Activated CD4-positive, alpha-beta T cell treated with anti-CD3 and anti-CD28 coated beads for 36 hours (primary cell): ENCODE measurements around the gene ENPP7. TPM values are rescaled to one million over a fixed set of nuclear protein-coding genes. Genes with fewer than 3 reads are reported as not detected.
"Not testable (repeated sequence)": the region's sequence is repeated elsewhere in the genome, so short reads cannot be mapped to it uniquely, and the experiment has no call there.

Experiments
- ATAC-seq: fragments of 200-7000 bp; cut with Tn5 transposase; one replicate; pipeline ENCODE4 v1.10.0; 2021; ENCODE audit warnings: mild to moderate bottlenecking, moderate library complexity
- CTCF ChIA-PET: fragments of 350-600 bp; sonication (Branson Sonifier 250); formaldehyde crosslinking; loops from one replicate; lab custom pipeline; 2021; ENCODE audit warnings: antibody characterized with exemption; lab: Charles Lee
- POLR2A ChIA-PET: fragments of 350-600 bp; sonication (Branson Sonifier 250); formaldehyde crosslinking; loops from one replicate; lab custom pipeline; 2021; ENCODE audit warnings: antibody characterized with exemption, inconsistent platforms; lab: Charles Lee
- DNase-seq: peaks from one replicate; pipeline ENCODE4 v3.0.0-alpha.2; 2020
- H3K27ac Mint-ChIP-seq: one replicate; pipeline ENCODE4 v1.8.0; 2021; ENCODE audit warnings: mixed read lengths
- H3K27me3 Mint-ChIP-seq: one replicate; pipeline ENCODE4 v1.8.0; 2021; ENCODE audit warnings: mixed read lengths
- H3K36me3 Mint-ChIP-seq: one replicate; pipeline ENCODE4 v1.8.0; 2021; ENCODE audit warnings: low read depth, mixed read lengths
- H3K4me1 Mint-ChIP-seq: one replicate; pipeline ENCODE4 v1.8.0; 2021; ENCODE audit warnings: mixed read lengths
- H3K4me3 Mint-ChIP-seq: one replicate; pipeline ENCODE4 v1.8.0; 2021; ENCODE audit warnings: mild to moderate bottlenecking, moderate library complexity, mixed read lengths
- H3K9me3 Mint-ChIP-seq: one replicate; pipeline ENCODE4 v1.8.0; 2021; ENCODE audit warnings: low read depth, mixed read lengths
- intact Hi-C, 2 experiments: fragments of 100-400 bp; cut with DNase I in 1 of 2; cut with micrococcal nuclease in 1 of 2; formaldehyde crosslinking; loops; one replicate each; pipeline versions ENCODE4 v1.14.2 to v1.15.1; 2022 to 2024; cut with DNase I, micrococcal nuclease
- total RNA-seq, 2 experiments: library from RNA; stranded (reverse); gene quantifications; one replicate each; pipeline ENCODE4 v1.2.3, GENCODE V29; 2021

Gene ENPP7
- total RNA-seq, 2 experiments from 2014 or later: not detected

DNA sequence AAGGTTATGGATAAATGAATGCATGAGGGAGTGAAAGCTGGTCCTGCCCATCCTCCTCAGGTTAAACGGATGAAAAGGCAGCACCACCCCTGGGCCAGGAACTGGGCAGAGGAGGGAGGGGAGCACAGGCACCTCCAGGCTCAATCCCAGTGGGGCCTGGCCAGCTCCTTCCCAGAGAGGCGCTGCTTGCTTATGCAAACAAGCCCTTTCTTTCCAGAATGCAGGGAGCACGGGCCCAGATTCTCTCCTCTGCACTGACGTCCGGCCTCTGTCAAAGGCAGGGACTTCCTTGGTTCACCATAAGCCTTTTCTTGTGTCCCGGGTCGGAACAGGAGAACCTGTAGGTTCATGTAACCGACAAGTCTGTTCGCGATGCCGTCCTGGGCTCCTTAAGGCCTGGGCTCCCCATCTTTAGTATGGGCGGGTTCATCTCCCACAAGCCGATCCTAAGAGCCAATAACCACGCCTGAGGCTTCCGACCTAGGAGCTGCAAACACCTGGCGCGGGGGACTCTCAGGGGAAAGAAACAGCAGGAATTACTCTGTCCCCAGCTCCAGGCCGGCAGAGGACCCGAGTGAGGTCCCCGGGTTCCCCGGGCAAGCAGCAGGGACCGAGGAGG, 16.3 kb downstream of the ENPP7 start:
- Mint-ChIP-seq H3K4me3 (no peak overlapping the region), H3K4me1 (peaks cover 24% of the 10 kb centered on the region), H3K27me3 (peaks cover 39% of the 10 kb centered on the region), H3K36me3 (no peaks in the 10 kb centered on the region), H3K9me3 (no peaks in the 10 kb centered on the region), H3K27ac (no peak overlapping the region)
- ATAC-seq (no peak), DNase-seq (no peak)
- POLR2A ChIA-PET: no interaction called here
- intact Hi-C loops: loop anchor here (1.0 to 10.0 kb wide), 9 partner anchors 30 to 245 kb away; partner anchors contain the start of genes CBX4 (in 2 of the 2) and CBX8 (in 1 of the 2)
- CTCF ChIA-PET: interaction anchor here (0.6 to 3.0 kb wide), 7 partner anchors 20 to 846 kb away, joined by 3 to 11 read pairs (median 4); no protein-coding TSS in a partner anchor

DNA sequence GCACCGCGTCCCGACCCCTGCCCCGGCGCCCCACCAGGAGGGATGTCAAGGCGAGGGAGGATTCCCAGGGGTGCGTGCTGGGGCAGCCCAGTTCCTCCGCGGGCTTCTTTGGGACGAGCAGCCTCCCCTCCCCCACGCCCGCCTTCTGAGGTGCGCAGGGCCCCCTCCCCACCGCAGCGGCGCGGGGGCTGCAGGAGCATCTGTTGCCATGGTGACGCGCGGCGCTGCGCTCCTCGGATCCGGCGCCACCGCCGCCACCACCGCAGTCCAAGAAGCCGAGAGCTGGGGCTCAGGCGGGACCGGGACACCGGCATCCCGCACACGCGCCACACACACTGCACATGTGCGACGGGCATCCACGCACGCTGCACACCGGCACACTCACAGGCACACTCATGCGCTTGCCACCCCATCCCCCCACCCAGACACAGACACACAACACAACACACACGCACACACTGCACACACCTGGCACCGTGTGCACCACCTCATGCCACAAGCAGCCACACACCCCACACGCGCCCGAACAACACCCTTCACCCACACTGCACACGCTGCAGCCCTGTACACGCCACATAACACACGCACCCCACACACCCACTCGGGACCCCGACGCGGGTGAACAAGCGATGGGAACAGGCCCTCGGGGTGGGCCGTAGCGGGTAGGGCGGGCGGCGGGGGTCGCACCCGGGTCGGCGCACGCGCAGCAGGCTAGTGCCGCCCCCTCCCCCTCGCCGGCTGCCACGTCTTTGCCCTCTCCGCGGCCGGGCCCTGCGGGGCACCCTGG, 17.0 kb downstream of the ENPP7 start:
- ATAC-seq (no peak), DNase-seq (peak; percentile 43)
- Mint-ChIP-seq H3K4me1 (peaks cover 25% of the 10 kb centered on the region), H3K27ac (no peak overlapping the region), H3K27me3 (peaks cover 39% of the 10 kb centered on the region), H3K4me3 (peak overlapping the region; percentile 33), H3K9me3 (no peaks in the 10 kb centered on the region), H3K36me3 (no peaks in the 10 kb centered on the region)
- ChIA-PET CTCF (interaction anchor here (1.0 to 3.0 kb wide), 5 partner anchors 19 to 246 kb away, joined by 3 to 11 read pairs (median 10); no protein-coding TSS in a partner anchor), POLR2A (no interaction called here)
- intact Hi-C loops: loop anchor here (1.0 to 10.0 kb wide), 7 partner anchors 30 to 245 kb away; partner anchors contain the start of genes CBX4 (in 1 of the 2) and CBX8 (in 1 of the 2)

- H3K9me3 Mint-ChIP-seq: no peaks in the 10 kb centered on the region
- intact Hi-C loops: loop anchor here in 1 of 2 experiments (5.0 to 10.0 kb wide), 4 partner anchors 59 to 244 kb away; partner anchors contain the start of gene CBX4
- CTCF ChIA-PET: interaction anchor here (1.0 kb wide), 1 partner anchor 53 kb away, joined by 4 read pairs; no protein-coding TSS in a partner anchor
Measured at GRCh38 chr17:79748295-79749099, 17.8 kb downstream of the ENPP7 start.

DNA sequence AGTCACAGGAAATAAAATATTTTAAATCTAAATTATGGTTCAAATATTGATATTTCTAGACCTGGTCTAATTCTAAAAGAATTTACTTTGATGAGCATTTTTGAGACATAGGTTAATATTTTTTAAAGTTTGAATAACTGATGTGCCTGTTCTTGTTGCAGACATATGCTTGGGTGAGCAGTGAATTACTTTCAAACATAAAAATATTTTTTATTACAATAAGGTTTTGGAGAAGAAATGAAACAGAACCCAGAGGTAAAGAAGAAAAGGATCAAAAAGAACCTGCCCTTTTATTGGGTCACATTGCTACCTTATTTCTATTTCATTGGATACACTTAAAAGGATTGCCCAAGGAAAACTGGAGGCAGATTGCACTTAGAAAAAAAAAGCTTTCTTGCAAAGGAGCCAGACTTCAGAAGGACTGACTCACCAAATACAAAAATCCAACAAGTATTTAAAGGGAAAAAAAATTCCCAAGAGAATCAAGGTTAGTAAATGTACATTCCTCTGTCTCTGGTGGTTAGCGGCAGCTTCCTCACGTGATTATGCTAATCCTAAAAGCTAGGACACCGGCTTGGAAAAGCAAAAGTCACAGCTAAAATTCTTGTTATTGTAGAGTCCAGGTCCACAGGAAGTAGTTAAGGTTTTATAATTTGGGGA, 18.5 kb downstream of the ENPP7 start:
- Mint-ChIP-seq H3K4me3 (no peak overlapping the region), H3K27me3 (peaks cover 39% of the 10 kb centered on the region), H3K4me1 (peaks cover 25% of the 10 kb centered on the region), H3K36me3 (no peaks in the 10 kb centered on the region), H3K9me3 (no peaks in the 10 kb centered on the region), H3K27ac (no peak overlapping the region)
- DNase-seq (no peak), ATAC-seq (no peak)
- POLR2A ChIA-PET: no interaction called here
- intact Hi-C loops: loop anchor here in 1 of 2 experiments (5.0 to 10.0 kb wide), 4 partner anchors 58 to 243 kb away; partner anchors contain the start of gene CBX4
- CTCF ChIA-PET: interaction anchor here (0.7 to 1.1 kb wide), 4 partner anchors 8 to 52 kb away, joined by 3 to 4 read pairs (median 3); no protein-coding TSS in a partner anchor

More at GRCh38 chr17:79748295-79749099, 17.8 kb downstream of the ENPP7 start:
- Mint-ChIP-seq H3K4me1 (peaks cover 25% of the 10 kb centered on the region), H3K27ac (no peak overlapping the region), H3K4me3 (no peak overlapping the region), H3K27me3 (peaks cover 39% of the 10 kb centered on the region), H3K36me3 (no peaks in the 10 kb centered on the region)
- DNase-seq (no peak), ATAC-seq (no peak)
- POLR2A ChIA-PET: no interaction called here

DNA sequence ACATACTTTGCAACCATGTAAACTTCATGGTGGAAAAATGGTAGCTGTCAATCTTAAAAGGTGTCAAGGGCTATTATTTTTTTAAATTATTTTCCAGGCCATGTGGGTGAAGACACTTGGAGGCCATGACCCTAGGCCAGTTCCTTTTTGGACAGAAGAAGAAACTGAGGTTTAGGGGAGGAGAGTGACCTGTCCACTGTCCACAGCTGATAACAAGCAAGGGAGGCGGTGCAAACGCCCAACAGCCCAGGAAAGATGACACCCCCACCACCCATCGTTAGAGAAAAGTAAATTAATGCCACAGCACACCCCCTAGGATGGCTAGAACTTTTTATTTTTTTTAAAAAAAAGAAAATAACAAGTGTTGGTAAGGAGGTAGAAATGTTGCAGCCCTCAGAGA, 19.2 kb downstream of the ENPP7 start:
- H3K4me3 Mint-ChIP-seq: no peak overlapping the region
- H3K9me3 Mint-ChIP-seq: no peaks in the 10 kb centered on the region
- no peak for ATAC-seq
- intact Hi-C loops: loop anchor here in 1 of 2 experiments (5.0 to 10.0 kb wide), 4 partner anchors 57 to 242 kb away; partner anchors contain the start of gene CBX4
- no peak for DNase-seq
- peaks cover 39% of the 10 kb centered on the region for H3K27me3 Mint-ChIP-seq
- no peak overlapping the region for H3K27ac Mint-ChIP-seq
- H3K4me1 Mint-ChIP-seq: peaks cover 25% of the 10 kb centered on the region
- ChIA-PET POLR2A (no interaction called here), CTCF (interaction anchor here (0.5 to 1.1 kb wide), 4 partner anchors 9 to 667 kb away, joined by 3 to 4 read pairs (median 4); no protein-coding TSS in a partner anchor)
- H3K36me3 Mint-ChIP-seq: no peaks in the 10 kb centered on the region

GRCh38 chr17:79750650-79751545, 20.2 kb downstream of the ENPP7 start:
- ATAC-seq: no peak
- H3K36me3 Mint-ChIP-seq: no peaks in the 10 kb centered on the region
- H3K9me3 Mint-ChIP-seq: no peaks in the 10 kb centered on the region
- CTCF ChIA-PET: interaction anchor here (1.9 kb wide), 1 partner anchor 9 kb away, joined by 17 read pairs; no protein-coding TSS in a partner anchor
- H3K27me3 Mint-ChIP-seq: peaks cover 36% of the 10 kb centered on the region
- intact Hi-C loops: no loop called here
- peaks cover 22% of the 10 kb centered on the region for H3K4me1 Mint-ChIP-seq
- DNase-seq: no peak
- no peak overlapping the region for H3K27ac Mint-ChIP-seq
- POLR2A ChIA-PET: no interaction called here
- no peak overlapping the region for H3K4me3 Mint-ChIP-seq

DNA sequence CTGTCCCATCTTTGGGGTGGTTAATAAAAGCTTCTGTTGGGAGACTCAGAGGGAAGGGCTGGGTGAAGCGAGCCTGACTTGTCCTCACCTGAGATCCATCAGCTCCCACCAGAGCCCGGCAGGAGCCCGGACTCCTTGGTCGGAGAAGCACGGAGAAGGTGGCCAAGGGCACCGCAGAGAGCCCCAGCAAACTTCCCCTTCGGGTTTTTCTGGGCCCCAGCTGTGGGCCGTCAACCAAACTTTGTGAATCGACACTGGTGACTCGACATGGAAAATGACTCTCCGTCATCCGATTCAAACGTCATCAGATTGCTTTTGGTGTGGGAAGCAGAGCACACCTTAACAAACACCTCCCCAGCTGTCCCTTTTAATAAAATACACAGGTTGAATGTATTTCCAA, 21.4 kb downstream of the ENPP7 start:
- ATAC-seq (peak; percentile 66), DNase-seq (peak; percentile 72)
- intact Hi-C loops: no loop called here
- H3K4me1 Mint-ChIP-seq: peaks cover 14% of the 10 kb centered on the region
- H3K9me3 Mint-ChIP-seq: no peaks in the 10 kb centered on the region
- POLR2A ChIA-PET: no interaction called here
- CTCF ChIA-PET: interaction anchor here (0.6 to 1.9 kb wide), 5 partner anchors 9 to 397 kb away, joined by 3 to 17 read pairs (median 4); no protein-coding TSS in a partner anchor
- H3K4me3 Mint-ChIP-seq: no peak overlapping the region
- H3K36me3 Mint-ChIP-seq: no peaks in the 10 kb centered on the region
- peaks cover 26% of the 10 kb centered on the region for H3K27me3 Mint-ChIP-seq
- H3K27ac Mint-ChIP-seq: peak overlapping the region; percentile 8

GRCh38 chr17:79754370-79754769, 23.6 kb downstream of the ENPP7 start:
- ATAC-seq (no peak), DNase-seq (no peak)
- no peaks in the 10 kb centered on the region for H3K36me3 Mint-ChIP-seq
- peaks cover 10% of the 10 kb centered on the region for H3K4me1 Mint-ChIP-seq
- peaks cover 24% of the 10 kb centered on the region for H3K27me3 Mint-ChIP-seq
- no peak overlapping the region for H3K27ac Mint-ChIP-seq
- no peak overlapping the region for H3K4me3 Mint-ChIP-seq
- no peaks in the 10 kb centered on the region for H3K9me3 Mint-ChIP-seq
- intact Hi-C loops: no loop called here
- POLR2A ChIA-PET: no interaction called here
- CTCF ChIA-PET: no interaction called here

- CTCF ChIA-PET: interaction anchor here (0.6 kb wide), 1 partner anchor 249 kb away, joined by 3 read pairs; no protein-coding TSS in a partner anchor
Measured at GRCh38 chr17:79754903-79755302, 24.2 kb downstream of the ENPP7 start.

More at GRCh38 chr17:79754903-79755302, 24.2 kb downstream of the ENPP7 start:
- Mint-ChIP-seq H3K4me1 (peaks cover 10% of the 10 kb centered on the region), H3K27me3 (peaks cover 22% of the 10 kb centered on the region)
- POLR2A ChIA-PET, H3K4me3 Mint-ChIP-seq, ATAC-seq, DNase-seq, intact Hi-C loops, H3K27ac Mint-ChIP-seq, H3K36me3 Mint-ChIP-seq, H3K9me3 Mint-ChIP-seq: not testable (repeated sequence)
